HL-60 (cell line): Measurements from ENCODE around the gene VASP.
"Not testable (repeated sequence)": the region's sequence is repeated elsewhere in the genome, so short reads cannot be mapped to it uniquely, and the experiment has no call there.

Experiments used
- CTCF ChIP-seq: IDR thresholded peaks from one replicate; pipeline ENCODE4 v1.5.1; 2011; ENCODE audit warnings: low read length, control low read depth, inconsistent platforms; ENCODE audit not compliant: insufficient read depth
- GABPA ChIP-seq: IDR thresholded peaks from 2 replicates; pipeline ENCODE4 v1.6.1; 2012; ENCODE audit warnings: low read depth
- POLR2AphosphoS5 ChIP-seq: IDR thresholded peaks from 2 replicates; pipeline ENCODE4 v1.6.1; 2012; ENCODE audit warnings: low read depth
- REST ChIP-seq: IDR thresholded peaks from 2 replicates; pipeline ENCODE4 v1.6.1; 2012; ENCODE audit warnings: low read depth; ENCODE audit not compliant: insufficient replicate concordance
- SPI1 ChIP-seq: IDR thresholded peaks from 2 replicates; pipeline ENCODE4 v1.6.1; 2012; ENCODE audit warnings: low read depth, mild to moderate bottlenecking, borderline replicate concordance

GRCh38 chr19:45510352-45510751 is 3.1 kb downstream of the VASP start:
- not testable (repeated sequence) for TF ChIP-seq CTCF, GABPA, SPI1, REST, POLR2AphosphoS5
